NCI-H1436 (cell line): ENCODE measurements around the gene INPP4B.

ENCODE experiments used
- DNase-seq: peaks from one replicate; lab custom pipeline; 2025; lab: John Stamatoyannopoulos, UW

INPP4B gene

DNA sequence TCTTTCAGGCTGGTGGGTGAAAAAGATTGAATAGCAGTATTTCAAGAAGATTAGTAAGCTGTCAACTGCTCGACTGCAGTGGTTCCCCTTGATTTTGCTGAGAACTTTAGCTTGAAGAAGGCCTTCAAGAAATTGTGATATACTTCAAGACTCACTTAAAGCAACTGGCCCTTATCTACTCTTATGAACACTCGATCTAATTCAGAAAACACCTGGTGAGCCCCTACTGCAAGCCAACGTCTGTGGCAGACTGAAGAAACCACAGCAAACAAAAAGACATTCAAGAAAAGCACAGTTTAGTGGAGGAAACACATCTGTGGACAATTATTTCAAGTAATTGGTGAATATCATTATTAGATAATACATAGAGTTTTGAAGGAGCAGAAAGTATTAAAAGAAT, 119.0 kb downstream of the INPP4B start:
- DNase-seq, result no peak

DNA sequence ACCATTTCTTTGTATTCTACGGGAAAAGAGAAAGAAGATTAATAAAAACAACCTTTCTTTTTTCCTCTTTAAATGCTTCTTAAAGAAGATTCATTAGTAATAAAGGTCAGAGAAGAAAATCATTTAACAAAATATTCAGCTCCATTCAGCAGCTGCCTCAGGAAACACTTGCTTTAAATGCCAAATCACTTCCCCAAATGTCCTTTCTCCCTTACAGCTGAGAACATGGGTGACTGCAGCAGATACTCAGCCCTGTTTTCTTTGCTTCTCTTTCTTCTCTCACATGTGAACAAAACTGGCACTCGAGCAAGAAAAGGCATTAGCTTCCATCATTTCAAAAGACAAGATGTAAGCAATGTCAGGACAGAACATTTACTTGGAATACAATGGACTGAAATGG, 120.2 kb downstream of the INPP4B start:
- DNase-seq, result no peak

DNA sequence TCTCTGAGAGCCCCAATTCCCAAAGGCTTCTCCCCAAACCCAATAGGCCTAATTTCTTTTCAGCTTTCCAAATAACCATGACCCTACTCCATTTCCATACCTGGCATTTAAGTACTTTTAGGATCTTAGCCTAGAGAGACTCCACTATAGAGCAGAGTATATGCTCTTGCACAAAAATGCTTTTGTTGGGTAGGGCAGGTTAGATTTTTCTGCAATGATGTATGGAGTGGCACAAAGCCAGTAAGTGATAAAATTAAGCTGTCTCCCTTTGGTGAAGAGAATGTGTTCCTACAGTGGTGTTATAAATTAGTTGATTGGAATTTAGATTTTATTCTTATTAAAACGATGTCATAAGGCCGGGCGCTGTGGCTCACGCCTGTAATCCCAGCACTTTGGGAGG, 124.9 kb downstream of the INPP4B start:
- DNase-seq, result no peak

DNA sequence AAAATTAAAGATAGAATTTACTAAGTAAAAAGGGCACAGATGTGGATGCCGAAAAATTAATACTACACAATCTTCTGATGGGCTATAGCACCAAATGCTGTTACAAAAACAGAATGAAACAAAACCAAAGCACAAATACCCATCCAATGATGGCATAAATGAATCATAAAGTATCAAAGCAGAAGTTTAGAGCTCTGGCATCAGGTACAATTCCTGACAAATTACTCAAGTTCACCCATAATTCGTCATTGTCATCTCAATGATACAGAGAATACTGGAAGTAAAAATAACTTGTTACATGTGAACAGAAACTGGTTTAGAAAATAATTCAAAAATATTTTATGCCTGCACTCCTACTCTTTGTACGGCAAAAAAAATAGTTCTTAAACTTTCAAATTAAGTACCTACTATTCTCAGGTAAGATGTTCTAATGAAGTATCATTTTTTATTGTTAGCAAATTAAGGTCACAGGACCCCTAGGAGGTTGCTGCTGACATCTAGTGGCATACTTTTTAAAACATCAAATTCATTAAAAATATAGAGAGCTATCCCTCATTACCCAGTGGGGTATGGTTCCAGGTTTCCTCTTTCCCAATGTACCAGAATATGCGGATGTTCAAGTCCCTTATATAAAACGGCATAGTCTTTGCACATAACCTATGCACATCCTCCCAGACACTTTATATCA, 126.1 kb downstream of the INPP4B start:
- DNase-seq, result no peak

DNA sequence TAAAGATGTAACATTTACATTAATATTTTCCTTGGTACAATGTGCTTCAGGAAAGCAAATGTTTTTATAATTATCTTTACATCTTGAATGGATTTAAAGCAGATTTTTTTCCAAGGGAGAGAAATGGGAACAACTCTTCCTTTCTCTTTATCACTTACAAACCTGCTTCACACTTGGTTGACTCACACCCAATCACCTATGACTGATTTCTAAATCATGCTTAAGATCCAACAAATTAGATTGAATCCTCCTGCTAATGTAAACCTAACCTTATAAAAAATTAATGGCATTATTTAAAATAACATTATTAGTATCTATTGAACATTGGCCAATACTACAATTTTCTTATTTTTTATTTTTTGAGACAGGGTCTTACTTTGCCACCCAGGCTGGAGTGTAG, 127.1 kb downstream of the INPP4B start:
- no peak for DNase-seq

DNA sequence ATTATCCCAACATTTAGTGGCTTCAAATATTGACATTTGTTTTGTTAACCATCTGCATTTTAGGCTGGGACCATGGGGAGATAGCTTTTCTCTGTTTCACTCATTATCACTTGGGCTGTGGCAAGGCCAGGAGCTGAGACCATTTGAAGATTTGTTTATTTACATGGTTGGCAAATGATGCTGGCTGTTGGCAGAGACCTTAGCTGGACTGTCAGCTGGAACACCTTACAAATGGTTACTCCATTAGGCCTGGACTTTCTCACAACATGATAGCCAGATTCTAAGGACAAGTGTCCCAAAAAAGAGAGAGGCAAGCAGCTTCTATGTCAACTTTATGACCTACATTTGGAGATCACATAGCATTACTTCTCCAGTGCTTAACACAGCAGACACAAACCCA, 130.4 kb downstream of the INPP4B start:
- DNase-seq, result no peak

DNA sequence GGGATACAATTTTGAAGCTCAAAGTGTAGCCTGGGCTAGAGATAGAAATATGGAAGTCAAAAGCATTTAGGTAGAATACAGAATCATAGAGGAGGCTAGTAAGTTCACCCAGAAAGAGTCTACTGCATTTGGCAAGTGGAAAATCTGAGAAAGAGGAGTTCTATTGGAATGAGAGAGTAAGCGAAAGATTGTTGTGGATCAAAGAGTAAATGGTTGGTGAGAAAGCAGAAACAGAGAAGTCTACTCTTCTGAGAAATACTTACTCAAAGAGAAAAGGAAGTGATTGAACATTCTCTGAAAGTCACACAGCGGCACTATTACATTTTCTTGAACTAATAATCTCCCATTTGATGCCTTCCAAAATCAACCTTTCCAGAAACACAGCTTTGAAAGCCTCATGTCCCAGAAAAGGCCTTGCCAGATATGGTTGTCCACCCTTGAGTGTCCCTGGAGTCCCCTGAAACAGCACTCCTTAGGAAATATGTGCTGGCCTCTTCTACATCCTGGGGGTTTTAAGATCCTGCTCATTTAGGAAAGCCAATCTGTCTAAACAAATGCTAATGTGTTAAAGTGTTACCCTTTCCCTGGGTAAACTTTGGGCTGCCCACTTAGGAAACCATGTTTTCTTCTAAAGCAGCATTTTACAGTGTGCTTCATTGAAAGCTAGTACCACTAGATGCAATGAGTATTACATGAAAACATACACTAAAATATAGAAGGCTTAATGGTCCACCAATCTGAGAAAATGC, 132.6 kb downstream of the INPP4B start:
- no peak for DNase-seq

DNA sequence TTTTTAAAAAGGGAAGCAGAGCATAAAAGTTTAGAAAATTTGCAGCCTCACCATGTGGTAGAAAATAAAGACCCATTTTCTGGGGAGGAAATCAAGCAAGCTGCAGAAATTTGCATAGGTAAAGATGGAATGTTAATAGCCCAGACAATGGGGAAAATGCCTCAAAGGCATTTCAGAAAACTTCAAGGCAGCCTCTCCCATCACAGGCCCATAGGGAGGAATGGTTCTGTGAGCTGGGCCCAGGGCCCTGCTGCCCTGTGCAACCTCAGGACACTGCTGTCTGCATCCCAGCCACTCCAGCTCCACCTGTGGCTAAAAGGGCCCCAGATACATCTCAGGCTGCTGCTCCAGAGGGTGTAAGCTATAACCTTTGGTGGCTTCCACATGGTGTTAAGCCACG, 137.9 kb downstream of the INPP4B start:
- DNase-seq, result no peak

DNA sequence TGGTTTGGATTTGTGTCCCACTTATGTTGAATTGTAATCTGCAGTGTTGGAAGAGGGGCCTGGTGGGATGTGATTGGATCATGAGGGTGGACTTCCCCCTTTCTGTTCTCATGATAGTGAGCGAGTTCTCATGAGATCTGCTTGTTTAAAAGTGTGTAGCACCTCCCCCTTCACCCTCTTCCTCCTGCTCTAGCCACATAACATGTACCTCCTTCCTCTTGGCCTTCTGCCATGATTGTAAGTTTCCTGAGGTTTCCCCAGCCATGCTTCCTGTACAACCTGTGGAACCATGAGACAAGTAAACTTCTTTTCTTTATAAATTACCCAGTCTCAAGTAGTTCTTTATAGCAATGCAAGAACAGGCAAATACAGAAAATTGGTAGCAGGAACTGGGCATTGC, 138.7 kb downstream of the INPP4B start:
- no peak for DNase-seq

DNA sequence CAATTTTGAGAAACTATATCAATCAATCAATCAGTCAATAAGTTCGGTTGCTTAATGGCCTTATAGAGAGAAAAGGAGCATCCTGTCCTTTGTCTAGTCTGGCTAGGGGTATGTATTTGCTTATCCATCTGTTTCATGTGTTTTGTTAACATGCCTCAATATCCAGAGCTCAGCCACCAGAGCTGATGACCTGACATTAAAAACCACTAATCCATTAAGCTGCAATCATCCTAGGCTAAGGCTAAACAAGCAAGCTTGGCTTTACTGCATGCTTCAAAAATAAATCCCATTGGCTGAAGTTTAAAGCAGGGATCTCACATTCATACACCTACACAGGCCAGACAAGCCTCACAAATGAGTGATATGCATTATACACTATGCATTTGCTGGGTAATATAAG, 139.7 kb downstream of the INPP4B start:
- no peak for DNase-seq

DNA sequence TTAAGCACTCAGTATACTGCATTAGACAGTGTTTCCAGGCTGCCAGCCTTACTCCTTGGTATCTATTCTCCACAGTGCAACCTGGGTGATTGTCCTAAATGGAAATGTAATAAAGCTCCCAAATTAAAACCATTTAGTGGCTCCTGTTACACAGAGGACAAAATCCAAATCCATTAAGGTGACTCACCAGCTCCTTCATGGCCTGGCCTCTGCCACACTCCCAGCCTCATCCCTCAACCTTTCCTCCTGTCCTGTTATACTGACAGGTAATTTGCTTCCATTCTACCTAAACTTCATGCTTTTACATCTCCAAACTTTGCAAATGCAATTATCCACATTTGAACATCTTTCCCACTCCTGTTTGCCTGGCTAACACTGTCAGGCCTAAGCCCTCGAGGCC, 140.3 kb downstream of the INPP4B start:
- DNase-seq, result no peak

DNA sequence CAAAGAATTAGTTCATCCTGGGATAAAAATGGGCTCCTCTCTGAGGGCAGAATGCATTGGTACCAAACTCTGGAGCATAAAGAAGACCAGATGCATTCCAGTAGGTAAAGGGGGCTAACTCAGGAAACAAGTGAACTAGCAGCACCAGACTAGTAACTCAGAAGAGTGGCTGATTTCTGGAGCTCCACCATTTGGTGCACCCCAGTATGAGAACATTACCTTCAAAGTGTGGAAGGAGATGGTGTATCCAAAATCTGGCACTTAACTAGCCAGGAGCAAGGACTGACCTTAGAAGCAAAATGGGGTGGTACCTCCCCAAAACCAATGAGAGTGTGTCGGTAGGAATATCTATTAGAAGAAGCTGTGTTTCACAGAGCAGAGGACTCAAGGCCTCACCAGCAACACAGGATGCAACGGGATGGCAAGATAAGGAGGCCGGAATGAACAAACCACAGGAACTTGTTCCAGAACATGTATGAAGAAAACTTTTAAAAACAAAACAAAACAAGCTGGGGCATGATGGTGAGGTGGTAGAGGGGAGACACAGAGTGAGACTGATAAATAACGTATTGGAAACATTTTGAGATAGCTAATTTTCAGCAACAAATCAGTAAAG, 142.3 kb downstream of the INPP4B start:
- DNase-seq, result no peak

DNA sequence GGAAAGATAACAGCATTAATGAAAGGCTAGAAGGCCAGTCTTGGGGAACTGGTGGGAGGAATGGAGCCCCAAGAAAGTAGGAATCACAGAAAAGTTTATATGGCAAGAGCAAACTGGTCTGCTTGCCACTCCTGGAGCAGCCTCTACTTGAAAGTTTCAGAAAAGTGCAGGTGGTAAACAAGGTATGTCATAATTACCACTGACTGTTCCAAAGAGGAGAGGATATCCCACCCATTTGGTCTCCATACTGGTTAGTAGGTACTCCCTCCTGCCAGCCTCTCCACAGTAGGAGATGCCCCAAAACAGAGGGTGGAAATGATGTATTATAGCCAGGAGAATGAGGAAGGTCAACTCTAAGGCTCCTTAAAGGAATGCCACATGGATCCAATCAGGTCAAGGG, 145.1 kb downstream of the INPP4B start:
- DNase-seq, result no peak

DNA sequence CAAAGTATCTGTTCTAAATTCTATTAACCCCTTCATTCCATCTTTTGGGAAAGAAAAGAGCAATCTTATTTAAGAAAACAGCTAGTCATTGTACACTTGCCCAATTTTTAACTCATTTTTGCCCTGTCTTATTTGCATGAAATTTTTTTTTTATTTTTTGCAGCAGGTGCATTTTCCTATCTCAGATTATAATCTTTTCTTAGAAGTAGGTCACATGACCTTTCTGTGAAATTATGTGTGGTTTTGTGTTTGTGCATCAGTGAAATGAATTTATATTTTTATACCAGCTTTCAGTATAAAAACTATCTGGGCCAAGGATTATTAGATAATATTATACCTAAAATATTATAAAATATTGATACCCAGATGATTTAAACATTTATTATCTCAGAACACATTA, 145.6 kb downstream of the INPP4B start:
- no peak for DNase-seq

DNA sequence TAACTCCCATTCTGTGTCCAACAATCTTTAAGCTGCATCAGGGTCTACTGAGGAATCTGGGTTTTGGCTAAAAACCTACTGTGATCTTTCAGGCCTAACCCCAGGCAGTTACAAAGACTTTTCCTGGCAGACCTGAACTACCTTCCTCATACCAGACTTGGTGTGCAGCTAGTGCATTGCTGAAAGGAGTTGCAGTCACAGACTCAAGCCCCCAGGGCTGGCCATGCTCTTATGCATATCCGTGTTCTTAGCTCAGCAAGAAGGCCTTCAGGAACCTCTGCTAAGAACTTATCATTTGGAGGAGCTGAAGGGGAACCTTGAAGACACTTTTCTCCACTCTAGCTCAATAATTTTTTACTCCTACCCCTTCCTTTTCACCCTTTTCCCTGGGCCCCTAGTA, 147.5 kb downstream of the INPP4B start:
- DNase-seq, result no peak

DNA sequence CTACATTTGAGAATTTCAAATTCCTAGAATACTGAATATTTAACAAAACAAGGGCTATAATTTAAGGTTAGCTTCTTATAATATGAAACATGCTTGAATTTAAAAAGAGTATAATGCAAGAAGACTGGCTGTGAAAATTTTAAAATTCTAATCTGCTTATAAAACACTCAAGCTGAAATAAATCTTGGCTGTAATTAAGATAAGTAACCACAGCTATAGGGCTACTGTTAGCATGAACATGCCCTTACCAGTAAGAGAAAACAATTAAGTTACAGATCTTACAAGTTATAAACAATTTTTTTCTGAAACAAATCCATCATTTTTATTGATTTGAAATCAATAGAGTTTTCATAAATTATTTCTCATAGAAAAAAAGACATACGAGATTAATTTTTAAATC, 148.2 kb downstream of the INPP4B start:
- DNase-seq, result no peak

DNA sequence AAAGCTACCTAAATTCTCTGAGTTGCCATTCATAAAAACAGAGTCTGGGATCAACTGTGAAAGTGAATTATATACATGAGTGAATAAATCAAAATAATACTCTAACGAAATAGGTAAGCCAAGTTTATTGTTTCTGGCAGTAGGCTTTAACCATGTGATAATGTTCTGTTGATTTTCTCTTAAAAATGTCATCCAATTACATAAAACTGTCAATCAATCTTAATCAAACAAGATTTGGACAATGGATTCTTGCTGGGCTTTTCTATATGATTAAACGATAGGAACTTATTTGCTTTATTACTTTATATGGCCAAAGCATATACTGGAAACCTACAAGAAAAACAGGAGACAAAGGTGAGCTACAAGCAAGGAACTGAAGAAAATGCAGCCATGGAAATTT, 148.8 kb downstream of the INPP4B start:
- no peak for DNase-seq

DNA sequence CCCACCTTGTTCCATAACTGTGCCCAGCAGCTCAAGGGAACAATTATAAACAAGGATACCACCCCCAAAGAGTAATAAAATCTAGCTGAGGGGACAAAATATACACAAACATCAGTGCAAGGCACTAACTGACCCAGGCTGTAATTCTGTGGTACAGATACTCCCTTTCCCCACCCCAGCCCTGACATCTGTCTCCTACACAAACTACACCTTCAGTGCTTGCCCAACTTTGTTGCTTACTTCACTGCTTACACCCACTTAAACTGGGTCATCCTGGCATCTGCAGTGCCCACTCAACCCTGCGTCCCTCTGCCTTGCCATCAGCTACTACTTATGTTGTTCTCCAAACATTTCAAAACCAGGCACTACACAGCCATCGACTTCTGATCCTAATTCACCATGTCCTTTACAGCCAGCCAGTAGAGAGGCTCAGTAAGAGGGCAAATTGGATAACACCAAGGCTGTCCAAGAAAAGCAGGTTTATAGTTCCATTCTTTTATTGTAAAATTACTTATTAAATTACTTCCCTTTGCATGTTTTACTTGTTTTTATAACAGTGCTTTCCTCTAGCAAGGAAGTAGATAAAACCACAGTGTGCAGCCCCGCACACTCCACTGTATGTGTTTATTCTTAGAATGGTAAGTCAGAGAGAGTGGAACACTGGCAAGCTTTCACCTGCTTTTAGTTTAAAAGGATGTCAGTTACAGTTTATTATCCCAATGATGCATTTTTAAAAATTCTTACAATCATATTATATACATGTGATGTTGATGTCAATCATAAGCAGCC, 149.6 kb downstream of the INPP4B start:
- no peak for DNase-seq

DNA sequence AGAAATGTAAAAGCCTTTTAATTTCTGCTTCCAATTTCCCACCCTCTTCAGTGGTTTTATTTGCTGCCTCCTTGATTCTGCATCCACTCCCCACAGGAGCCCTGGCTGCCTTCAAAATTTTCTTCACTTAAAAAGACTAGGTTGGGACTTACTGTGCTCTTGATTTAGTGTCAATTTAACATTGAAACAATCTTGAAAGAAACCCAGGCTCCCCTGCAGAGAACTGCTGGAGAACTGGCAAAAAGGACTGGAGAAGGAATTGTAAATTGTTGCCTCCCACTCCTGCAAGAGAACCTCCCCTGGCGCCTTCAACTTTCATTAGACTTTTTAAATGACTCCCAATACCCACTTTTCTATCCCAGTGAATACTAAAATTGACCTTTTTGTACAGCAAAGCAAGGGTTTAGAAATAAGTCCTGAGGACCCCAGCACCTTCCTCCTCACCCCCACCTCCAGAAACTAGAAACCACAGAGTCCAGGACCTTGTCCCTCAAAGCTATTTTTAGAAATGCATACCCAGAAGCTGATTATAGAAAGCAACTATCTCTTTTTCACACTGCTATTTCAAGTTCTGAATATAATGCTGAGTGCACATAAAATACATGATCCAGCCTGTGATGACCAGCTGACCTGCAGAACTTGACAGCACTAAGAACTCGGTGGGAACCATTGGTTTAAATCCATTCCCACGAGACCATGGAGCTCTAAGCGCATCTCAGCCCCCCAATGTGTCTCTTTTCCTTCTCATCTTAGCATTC, 155.5 kb downstream of the INPP4B start:
- DNase-seq, result no peak

DNA sequence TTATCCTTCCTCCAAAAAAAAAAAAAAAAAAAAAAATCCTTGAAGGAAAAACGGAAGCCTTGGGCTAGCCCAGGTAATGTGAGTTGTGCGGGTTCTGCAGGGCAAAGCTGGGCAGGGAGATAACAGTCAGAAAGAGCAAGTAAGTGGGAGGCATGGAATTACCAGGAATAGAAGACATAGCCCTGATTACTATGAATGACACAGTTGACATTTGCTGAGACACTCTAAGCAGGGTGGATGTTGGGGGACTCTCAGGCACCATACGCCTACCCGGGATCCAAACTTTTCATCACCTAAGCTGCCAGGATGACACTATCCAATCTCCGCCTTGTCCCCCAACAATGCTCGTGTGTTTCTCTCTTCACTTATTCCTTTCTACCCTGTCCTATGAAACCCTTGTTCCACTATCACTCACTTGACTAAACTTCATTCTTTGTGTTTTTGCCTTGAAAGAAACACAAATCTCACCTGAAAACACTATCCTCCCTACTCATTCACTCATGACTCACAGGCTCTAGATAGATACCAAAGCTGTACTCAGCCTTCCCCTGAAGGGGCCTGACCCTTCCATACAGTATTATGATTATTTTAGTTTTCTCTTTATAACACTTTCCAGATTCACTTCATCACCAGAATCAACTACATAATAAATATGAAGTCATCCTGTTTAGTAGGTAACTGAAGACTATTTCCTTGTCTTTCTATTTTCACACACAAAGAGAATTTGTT, 158.4 kb downstream of the INPP4B start:
- DNase-seq, result no peak

DNA sequence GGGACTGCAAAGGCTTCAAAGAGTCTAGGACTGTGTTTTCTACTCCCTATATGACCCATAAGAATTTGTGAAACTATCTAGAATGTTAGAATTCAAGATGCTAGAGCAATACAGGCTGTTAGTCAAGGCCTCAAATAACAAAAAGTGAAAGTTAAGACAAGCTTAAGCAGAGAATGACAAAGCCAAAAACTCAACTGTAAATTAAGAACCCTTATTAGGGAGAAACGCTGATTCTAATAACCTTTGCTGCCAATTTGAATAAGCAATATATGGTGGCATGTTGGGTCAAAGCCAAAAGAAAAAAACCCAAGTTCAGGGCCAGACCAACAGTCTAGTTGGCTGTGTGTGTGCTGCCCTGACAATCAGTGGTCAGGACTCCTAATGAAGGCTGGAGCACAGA, 160.0 kb downstream of the INPP4B start:
- DNase-seq, result no peak
